HG02870 (cell line): Measurements from ENCODE around the gene TTLL8.

Experiments used
- ATAC-seq: cut with Tn5 transposase; IDR thresholded peaks from one replicate; pipeline ENCODE4 v1.9.1; 2021; ENCODE audit warnings: mild to moderate bottlenecking, moderate library complexity; ENCODE audit not compliant: unreplicated experiment

TTLL8 gene

GRCh38 chr22:50022171-50022819 is 35.8 kb downstream of the TTLL8 start:
- ATAC-seq = no peak

GRCh38 chr22:50020606-50021005 is 37.5 kb downstream of the TTLL8 start:
- ATAC-seq = no peak

GRCh38 chr22:50019316-50019715 is 38.8 kb downstream of the TTLL8 start:
- no peak for ATAC-seq

GRCh38 chr22:50018608-50019285 is 39.4 kb downstream of the TTLL8 start:
- no peak for ATAC-seq

GRCh38 chr22:50017701-50018224 is 40.3 kb downstream of the TTLL8 start:
- no peak for ATAC-seq

GRCh38 chr22:50016988-50017700 is 41.0 kb downstream of the TTLL8 start:
- ATAC-seq = no peak

- no peak for ATAC-seq
Observed at GRCh38 chr22:50016308-50016987, 41.6 kb downstream of the TTLL8 start.

GRCh38 chr22:50015451-50016307 is 42.4 kb downstream of the TTLL8 start:
- no peak for ATAC-seq

GRCh38 chr22:50014655-50015401 is 43.3 kb downstream of the TTLL8 start:
- no peak for ATAC-seq

GRCh38 chr22:50014053-50014501 is 44.0 kb downstream of the TTLL8 start:
- no peak for ATAC-seq

- ATAC-seq = no peak
Observed at GRCh38 chr22:50012211-50013181, 45.6 kb downstream of the TTLL8 start, which contains the start of gene IL17REL. IL17REL (minus strand) TSS chr22:50012765; CDS start chr22:50012646, 119 bp downstream.

GRCh38 chr22:50011447-50012210 is 46.5 kb downstream of the TTLL8 start:
- ATAC-seq = no peak

- no peak for ATAC-seq
Observed at GRCh38 chr22:50010676-50011446, 47.2 kb downstream of the TTLL8 start.

GRCh38 chr22:50009765-50010675 is 48.1 kb downstream of the TTLL8 start:
- no peak for ATAC-seq

- ATAC-seq = no peak
Observed at GRCh38 chr22:50009251-50009650, 48.8 kb downstream of the TTLL8 start.
